Activated naive CD4-positive, alpha-beta T cell treated with anti-CD3 and anti-CD28 coated beads, Interleukin-2, amount 50 U/mL, for 72 hours (primary cell): ENCODE results near the gene IRGC. TPM values are rescaled to one million over a fixed set of nuclear protein-coding genes. Genes with fewer than 3 reads are reported as not detected.

Source experiments
- ATAC-seq, 2 donors: fragments of 150-1000 bp; cut with Tn5 transposase; 2 replicates each; pipeline ENCODE4 v1.10.0; 2021; ENCODE audit warnings: mild to moderate bottlenecking in 2 of 2, moderate library complexity in 2 of 2
- DNase-seq, 2 donors: peaks; one replicate each; pipeline ENCODE4 v3.0.0; 2021 to 2022; ENCODE audit warnings: low spot score in 2 of 2
- H3K27ac Mint-ChIP-seq, 2 donors: one replicate each; pipeline ENCODE4 v1.8.0; 2022; ENCODE audit warnings: mild to moderate bottlenecking in 2 of 2, mixed read lengths in 2 of 2
- H3K36me3 Mint-ChIP-seq, 2 donors: one replicate each; pipeline ENCODE4 v1.8.0; 2022; ENCODE audit warnings: mixed read lengths in 2 of 2
- H3K9me3 Mint-ChIP-seq, 2 donors: one replicate each; pipeline ENCODE4 v1.8.0; 2022; ENCODE audit warnings: mixed read lengths in 2 of 2
- total RNA-seq, 2 donors: library from RNA; stranded (reverse); gene quantifications; one replicate each; pipeline ENCODE4 v1.2.3, GENCODE V29; 2022

IRGC gene
- total RNA-seq, 2 donors from 2014 or later = not detected

GRCh38 chr19:43708716-43709115 lies 7.2 kb upstream of the IRGC start:
- Mint-ChIP-seq H3K27ac (no peak overlapping the region), H3K9me3 (peaks cover 4 to 8% of the 10 kb centered on the region in 2 donors), H3K36me3 (peaks cover 0 to 9% of the 10 kb centered on the region in 2 donors)
- DNase-seq (no peak), ATAC-seq (no peak)

GRCh38 chr19:43711751-43712355 lies 4.0 kb upstream of the IRGC start:
- Mint-ChIP-seq H3K36me3 (peaks cover 0 to 9% of the 10 kb centered on the region in 2 donors), H3K27ac (no peak overlapping the region), H3K9me3 (peaks cover 4 to 8% of the 10 kb centered on the region in 2 donors)
- ATAC-seq (peak in 1 of 2 donors; percentile 49), DNase-seq (no peak)

- ATAC-seq (no peak), DNase-seq (no peak)
- peaks cover 0 to 9% of the 10 kb centered on the region in 2 donors for H3K36me3 Mint-ChIP-seq
- H3K27ac Mint-ChIP-seq = no peak overlapping the region
- peaks cover 4 to 8% of the 10 kb centered on the region in 2 donors for H3K9me3 Mint-ChIP-seq
Observed at GRCh38 chr19:43713208-43713607, 2.7 kb upstream of the IRGC start.

GRCh38 chr19:43718627-43719377 lies 2.9 kb downstream of the IRGC start:
- no peaks in the 10 kb centered on the region for H3K36me3 Mint-ChIP-seq
- H3K27ac Mint-ChIP-seq = no peak overlapping the region
- H3K9me3 Mint-ChIP-seq = no peaks in the 10 kb centered on the region
- ATAC-seq (no peak), DNase-seq (no peak)

GRCh38 chr19:43719378-43719868 lies 3.5 kb downstream of the IRGC start:
- Mint-ChIP-seq H3K27ac (no peak overlapping the region), H3K36me3 (no peaks in the 10 kb centered on the region)
- no peak for ATAC-seq

GRCh38 chr19:43719918-43720317 lies 4.0 kb downstream of the IRGC start:
- ATAC-seq = no peak
- no peaks in the 10 kb centered on the region for H3K9me3 Mint-ChIP-seq
- DNase-seq = no peak
- H3K27ac Mint-ChIP-seq = no peak overlapping the region
- H3K36me3 Mint-ChIP-seq = no peaks in the 10 kb centered on the region

More at GRCh38 chr19:43719378-43719868, 3.5 kb downstream of the IRGC start:
- DNase-seq = no peak
- H3K9me3 Mint-ChIP-seq = no peaks in the 10 kb centered on the region

GRCh38 chr19:43720936-43721335 lies 5.1 kb downstream of the IRGC start:
- Mint-ChIP-seq H3K27ac (peak overlapping the region; percentile 60 to 67), H3K9me3 (no peaks in the 10 kb centered on the region), H3K36me3 (no peaks in the 10 kb centered on the region)
- ATAC-seq = peak in 1 of 2 donors; percentile 30
- no peak for DNase-seq

GRCh38 chr19:43721469-43722048 lies 5.7 kb downstream of the IRGC start:
- Mint-ChIP-seq H3K36me3 (no peaks in the 10 kb centered on the region), H3K27ac (peak overlapping the region; percentile 60 to 67), H3K9me3 (no peaks in the 10 kb centered on the region)
- DNase-seq = no peak
- peak; percentile 29 to 82 for ATAC-seq

GRCh38 chr19:43723588-43723987 lies 7.7 kb downstream of the IRGC start:
- no peak for ATAC-seq

GRCh38 chr19:43724896-43725295 lies 9.0 kb downstream of the IRGC start:
- ATAC-seq (no peak), DNase-seq (no peak)
- Mint-ChIP-seq H3K36me3 (peaks cover 0 to 7% of the 10 kb centered on the region in 2 donors), H3K27ac (no peak overlapping the region), H3K9me3 (no peaks in the 10 kb centered on the region)

More at GRCh38 chr19:43723588-43723987, 7.7 kb downstream of the IRGC start:
- Mint-ChIP-seq H3K27ac (no peak overlapping the region), H3K9me3 (no peaks in the 10 kb centered on the region), H3K36me3 (peaks cover 0 to 6% of the 10 kb centered on the region in 2 donors)
- DNase-seq = no peak

- no peak overlapping the region for H3K27ac Mint-ChIP-seq
- no peak for DNase-seq
- H3K36me3 Mint-ChIP-seq = peaks cover 0 to 13% of the 10 kb centered on the region in 2 donors
- no peak for ATAC-seq
- no peaks in the 10 kb centered on the region for H3K9me3 Mint-ChIP-seq
Observed at GRCh38 chr19:43725468-43725867, 9.6 kb downstream of the IRGC start.

- ATAC-seq (no peak), DNase-seq (no peak)
- Mint-ChIP-seq H3K9me3 (no peaks in the 10 kb centered on the region), H3K27ac (peak overlapping the region in 1 of 2 donors; percentile 20), H3K36me3 (peaks cover 0 to 13% of the 10 kb centered on the region in 2 donors)
Observed at GRCh38 chr19:43726736-43727592, 11.1 kb downstream of the IRGC start.

GRCh38 chr19:43727593-43727853 lies 11.6 kb downstream of the IRGC start:
- no peak overlapping the region for H3K27ac Mint-ChIP-seq
- H3K36me3 Mint-ChIP-seq = peaks cover 0 to 13% of the 10 kb centered on the region in 2 donors
- ATAC-seq = no peak
- no peaks in the 10 kb centered on the region for H3K9me3 Mint-ChIP-seq
- no peak for DNase-seq

GRCh38 chr19:43729919-43730318 lies 14.0 kb downstream of the IRGC start:
- Mint-ChIP-seq H3K36me3 (peaks cover 0 to 13% of the 10 kb centered on the region in 2 donors), H3K9me3 (no peaks in the 10 kb centered on the region), H3K27ac (no peak overlapping the region)
- DNase-seq (no peak), ATAC-seq (no peak)

- ATAC-seq = no peak
Observed at GRCh38 chr19:43731346-43731745, 15.5 kb downstream of the IRGC start.

GRCh38 chr19:43731846-43732245 lies 16.0 kb downstream of the IRGC start:
- DNase-seq (no peak), ATAC-seq (no peak)
- Mint-ChIP-seq H3K9me3 (no peaks in the 10 kb centered on the region), H3K36me3 (peaks cover 8 to 22% of the 10 kb centered on the region in 2 donors), H3K27ac (peak overlapping the region; percentile 10 to 44)

More at GRCh38 chr19:43731346-43731745, 15.5 kb downstream of the IRGC start:
- Mint-ChIP-seq H3K9me3 (no peaks in the 10 kb centered on the region), H3K36me3 (peaks cover 5 to 20% of the 10 kb centered on the region in 2 donors), H3K27ac (peak overlapping the region in 1 of 2 donors; percentile 10)
- DNase-seq = no peak
